HepG2 (cell line): ENCODE results near the gene RFX2. TPM values are rescaled to one million over a fixed set of nuclear protein-coding genes. Genes with fewer than 3 reads are reported as not detected.

Source experiments
- ATAC-seq: fragments of 200-7000 bp; cut with Tn5 transposase; 3 replicates; pipeline ENCODE4 v1.9.1; 2020; ENCODE audit warnings: mild to moderate bottlenecking, moderate library complexity
- BruUV-seq: library from RNA; stranded (reverse); fragments of 400-500 nt; replicated peaks from 2 replicates; lab custom pipeline; 2021; lab: Mats Ljungman, UMichigan
- CTCF ChIA-PET: fragments of 300-600 bp; formaldehyde crosslinking; extraction: SDS; loops from one replicate; lab custom pipeline; 2021; ENCODE audit warnings: low total read pairs, inconsistent platforms, low intra/inter-chr PET ratio; lab: Yijun Ruan, JAX
- POLR2A ChIA-PET: fragments of 350-600 bp; sonication (Branson Sonifier 250); formaldehyde crosslinking; loops from one replicate; lab custom pipeline; 2020; ENCODE audit warnings: antibody characterized with exemption, inconsistent platforms; lab: Yijun Ruan, JAX
- DNase-seq: peaks from one replicate; pipeline ENCODE4 v3.0.0-alpha.2; 2015; ENCODE audit warnings: low spot score
- FAIRE-seq: peaks from 3 replicates; lab custom pipeline; 2011; peaks lifted over from hg19 to GRCh38; lab: Jason Lieb, UNC
- H2AFZ ChIP-seq: one replicate; pipeline ENCODE4 v1.6.1; 2011; ENCODE audit warnings: low read length, inconsistent platforms
- H3K27ac ChIP-seq: fragments of 300-600 bp; 3 replicates; pipeline ENCODE4 v1.8.0; 2011; ENCODE audit warnings: mixed run types, mild to moderate bottlenecking, mixed read lengths, low read length, inconsistent platforms; ENCODE audit not compliant: insufficient read depth; ENCODE audit errors: extremely low read length
- H3K27me3 ChIP-seq, 2 experiments: fragments of 200-600 bp in 1 of 2; 2 replicates in 1 of 2; 3 replicates in 1 of 2; pipeline versions ENCODE4 v1.6.0 to v1.8.0; 2011; ENCODE audit warnings: low read length in 2 of 2, mild to moderate bottlenecking in 2 of 2, moderate library complexity in 2 of 2, inconsistent platforms in 1 of 2; ENCODE audit not compliant: insufficient read depth in 2 of 2, control insufficient read depth in 1 of 2
- H3K36me3 ChIP-seq, 2 experiments: fragments of 200-600 bp in 1 of 2; replicated peaks in 1 of 2; 2 replicates in 1 of 2; 3 replicates in 1 of 2; pipeline versions ENCODE4 v1.5.1 to v1.8.0; 2011; ENCODE audit warnings: low read length in 2 of 2, inconsistent platforms in 1 of 2; ENCODE audit not compliant: insufficient read depth in 2 of 2, control insufficient read depth in 1 of 2
- H3K4me1 ChIP-seq: 2 replicates; pipeline ENCODE4 v1.5.1; 2012; ENCODE audit warnings: low read length, inconsistent platforms; ENCODE audit not compliant: insufficient read depth
- H3K4me2 ChIP-seq: 2 replicates; pipeline ENCODE4 v1.6.0; 2011; ENCODE audit warnings: low read depth, low read length, inconsistent platforms
- H3K4me3 ChIP-seq, 3 experiments: fragments of 200-600 bp in 1 of 3; sonication (generic), shearing (Covaris generic) in 1 of 3; replicated peaks in 1 of 3; 2 replicates each; pipeline ENCODE4 v1.5.1; 2011 to 2016; ENCODE audit warnings: low read length in 3 of 3, inconsistent platforms in 2 of 3, low read depth in 2 of 3, mild to moderate bottlenecking in 2 of 3, control low read depth in 1 of 3, mixed read lengths in 1 of 3; ENCODE audit not compliant: insufficient read depth in 1 of 3
- H3K79me2 ChIP-seq: one replicate; pipeline ENCODE4 v1.6.1; 2011; ENCODE audit warnings: low read length, inconsistent platforms; ENCODE audit not compliant: insufficient read depth
- H3K9ac ChIP-seq: 2 replicates; pipeline ENCODE4 v1.6.0; 2011; ENCODE audit warnings: mild to moderate bottlenecking, low read depth, low read length, inconsistent platforms; ENCODE audit not compliant: insufficient read depth
- H3K9me3 ChIP-seq: 2 replicates; pipeline ENCODE4 v1.5.1; 2012; ENCODE audit warnings: mild to moderate bottlenecking, low read length
- H4K20me1 ChIP-seq: 2 replicates; pipeline ENCODE4 v1.6.0; 2011; ENCODE audit warnings: inconsistent platforms, mild to moderate bottlenecking, low read length, moderate library complexity; ENCODE audit not compliant: insufficient read depth
- EP300 ChIP-seq, 3 experiments: sonication (generic) in 1 of 3; formaldehyde crosslinking in 1 of 3; IDR thresholded peaks; 2 replicates each; pipeline versions ENCODE4 v1.5.1 to v1.6.1; 2011 to 2020; ENCODE audit warnings: low read depth in 2 of 3, low read length in 2 of 3, borderline replicate concordance in 1 of 3, improper control_type of control experiment in 1 of 3, mild to moderate bottlenecking in 1 of 3, missing genetic modification reagents in 1 of 3, moderate library complexity in 1 of 3
- HNF4A ChIP-seq: sonication (generic); formaldehyde crosslinking; IDR thresholded peaks from 2 replicates; pipeline ENCODE4 v1.4.0; 2020; ENCODE audit warnings: missing genetic modification reagents
- PHF20 ChIP-seq: sonication (generic); formaldehyde crosslinking; IDR thresholded peaks from 2 replicates; pipeline ENCODE4 v1.5.0; 2020; ENCODE audit warnings: mild to moderate bottlenecking, missing genetic modification reagents
- ZNF468 ChIP-seq: sonication (generic); formaldehyde crosslinking; IDR thresholded peaks from 2 replicates; pipeline ENCODE4 v1.8.0; 2022; ENCODE audit warnings: mild to moderate bottlenecking, moderate library complexity, missing genetic modification reagents
- ZSCAN12 ChIP-seq: sonication (generic); formaldehyde crosslinking; IDR thresholded peaks from 2 replicates; pipeline ENCODE4 v1.9.0; 2021; ENCODE audit warnings: mild to moderate bottlenecking, missing genetic modification reagents
- WGBS: methylation state at CpG from one replicate; pipeline ENCODE4 v1.1.6; 2017; ENCODE audit warnings: low lambda C conversion rate; 5-methylcytosine and 5-hydroxymethylcytosine counted together
- in situ Hi-C: cut with HindIII; loops from 2 replicates; pipeline ENCODE4 v1.10.0; 2017; ENCODE audit warnings: low pct_unique_long_range_greater_than_20kb; ENCODE audit not compliant: extremely low pct_ligation_motif_present
- intact Hi-C: fragments of 100-400 bp; cut with micrococcal nuclease; formaldehyde crosslinking; loops from one replicate; pipeline ENCODE4 v1.10.0; 2022; ENCODE audit not compliant: unreplicated experiment
- polyA plus RNA-seq, 8 experiments: library from polyadenylated mRNA; depleted of rRNA in 3 of 8; stranded (reverse) in 7 of 8; unstranded in 1 of 8; fragments of >200 nt; fragmentation: Illumina TruSeq in 4 of 8; extraction: Trizol in 4 of 8; gene quantifications; 2 replicates each; pipeline versions ENCODE4 v1.2.1 to v1.2.3, GENCODE V29; 2011 to 2016; ENCODE audit warnings: low read depth in 4 of 8, missing spikeins in 1 of 8, mixed read lengths in 1 of 8; ENCODE audit not compliant: insufficient read depth in 1 of 8
- total RNA-seq, 5 experiments: library from RNA; depleted of rRNA; stranded (reverse); fragments of >200 nt; fragmentation: Illumina TruSeq; extraction: Trizol; gene quantifications; 2 replicates each; pipeline ENCODE4 v1.2.3, GENCODE V29; 2016; ENCODE audit warnings: low read depth in 1 of 5
- TF ChIP-seq, protein P1 (sequence below): sonication (generic); formaldehyde crosslinking; IDR thresholded peaks from 2 replicates; pipeline ENCODE4 v1.4.0; 2020; ENCODE audit warnings: mild to moderate bottlenecking, missing genetic modification reagents

RFX2 gene
- total and polyA plus RNA-seq, 2 of the 13 experiments (the other 11 are each of a cell fraction or from before 2014, with no cell fraction given) = 2.8 to 3.3 TPM

DNA sequence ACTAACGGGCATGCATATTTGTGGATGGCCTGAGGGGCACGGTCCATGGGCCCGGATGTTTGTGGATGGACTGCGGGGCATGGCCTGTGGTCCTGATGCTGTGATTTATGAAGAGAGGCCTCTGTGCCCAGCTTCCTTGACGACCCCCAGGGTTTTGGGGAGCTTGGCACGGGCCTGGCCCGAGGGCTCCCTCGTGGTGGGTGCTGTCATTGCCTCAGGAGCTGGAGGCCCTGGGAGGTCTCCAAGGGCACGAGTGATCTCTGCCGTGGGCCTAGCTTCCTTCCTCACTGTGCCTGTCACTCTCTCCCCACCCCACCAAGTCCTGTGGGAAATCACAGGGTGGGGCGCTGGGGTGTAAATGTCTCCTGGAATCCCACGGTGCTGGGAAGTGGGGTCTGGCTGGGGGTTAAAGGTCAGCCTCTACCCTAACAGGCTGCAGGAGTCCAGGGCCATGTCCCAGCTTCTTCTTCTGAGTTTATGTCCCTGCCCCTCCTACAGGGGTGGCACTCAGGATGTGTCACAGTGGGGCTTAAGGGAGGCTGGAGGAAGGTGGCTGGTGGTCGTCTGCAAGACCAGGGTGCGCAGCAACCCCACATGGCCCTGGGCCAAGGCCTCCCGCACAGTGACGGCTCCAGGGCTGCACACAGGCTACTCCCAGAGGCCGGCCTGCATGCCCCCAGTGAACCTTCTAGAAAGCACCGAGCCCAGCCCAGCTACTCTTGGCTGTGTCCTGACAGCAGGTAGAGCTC lies 104.8 kb downstream of the RFX2 start:
- in situ Hi-C loops (no loop called here), intact Hi-C loops (no loop called here)
- no peak overlapping the region for H2AFZ ChIP-seq
- WGBS = 67% methylated on average over 8 of the region's 18 CpGs
- no peak for ATAC-seq
- TF ChIP-seq EP300 (IDR thresholded peaks at IDR 0.05; ENCODE audit: low read depth in 2 of 2, low read length in 2 of 2) (no peak), EP300 (CRISPR knock-in tag; IDR thresholded peaks at IDR 0.05; ENCODE audit: borderline replicate concordance) (no peak)
- H3K27ac ChIP-seq = no peak overlapping the region
- H3K4me2 ChIP-seq = no peak overlapping the region
- peaks cover 0 to 2% of the 10 kb centered on the region in 2 experiments; a peak in 2 of 5 replicates for H3K27me3 ChIP-seq
- DNase-seq = no peak
- no peaks in the 10 kb centered on the region for H4K20me1 ChIP-seq
- no TSS peak for BruUV-seq
- H3K4me3 ChIP-seq = no peak overlapping the region
- H3K9ac ChIP-seq = no peak overlapping the region
- peaks cover 11% of the 10 kb centered on the region; the same call in 1 of the 2 replicates for H3K4me1 ChIP-seq
- no peak for FAIRE-seq
- POLR2A ChIA-PET = no interaction called here
- CTCF ChIA-PET = no interaction called here
- H3K79me2 ChIP-seq = no peaks in the 10 kb centered on the region
- no peaks in the 10 kb centered on the region for H3K36me3 ChIP-seq
- no peaks in the 10 kb centered on the region for H3K9me3 ChIP-seq

DNA sequence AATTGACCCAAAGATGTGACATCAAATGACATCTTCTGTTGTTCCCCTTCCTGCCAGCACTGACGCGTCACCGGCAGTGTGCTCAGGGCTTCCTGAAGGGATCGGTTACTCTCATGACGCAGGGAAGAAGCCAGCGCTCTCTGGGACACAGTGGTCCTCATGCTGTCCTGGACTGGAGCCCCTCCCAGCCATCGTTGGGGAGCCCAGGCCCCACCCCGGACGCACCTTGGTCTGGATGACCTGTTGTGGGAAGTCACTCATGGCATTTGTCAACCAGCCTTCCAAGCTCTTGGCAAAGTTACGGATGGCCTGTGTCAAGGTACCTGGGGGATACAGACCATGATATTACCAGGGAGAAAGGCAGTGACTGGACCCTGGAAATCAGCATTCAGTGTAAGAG lies 106.3 kb downstream of the RFX2 start:
- Histone ChIP-seq H3K9me3 (no peaks in the 10 kb centered on the region), H3K36me3 (no peaks in the 10 kb centered on the region), H3K9ac (no peak overlapping the region), H3K79me2 (no peaks in the 10 kb centered on the region), H3K4me1 (no peaks in the 10 kb centered on the region), H3K4me2 (no peak overlapping the region), H3K27me3 (no peaks in the 10 kb centered on the region; a peak in 2 of 5 replicates), H2AFZ (no peak overlapping the region), H3K4me3 (no peak overlapping the region), H4K20me1 (no peaks in the 10 kb centered on the region), H3K27ac (no peak overlapping the region)
- 63% methylated on average over 5 of the region's 10 CpGs for WGBS
- intact Hi-C loops (no loop called here), in situ Hi-C loops (no loop called here)
- POLR2A ChIA-PET = no interaction called here
- ATAC-seq (no peak), FAIRE-seq (no peak), DNase-seq (no peak)
- no TSS peak for BruUV-seq
- CTCF ChIA-PET = no interaction called here
- TF ChIP-seq ZSCAN12 (CRISPR knock-in tag) = no peak
- TF ChIP-seq, protein P1, sequence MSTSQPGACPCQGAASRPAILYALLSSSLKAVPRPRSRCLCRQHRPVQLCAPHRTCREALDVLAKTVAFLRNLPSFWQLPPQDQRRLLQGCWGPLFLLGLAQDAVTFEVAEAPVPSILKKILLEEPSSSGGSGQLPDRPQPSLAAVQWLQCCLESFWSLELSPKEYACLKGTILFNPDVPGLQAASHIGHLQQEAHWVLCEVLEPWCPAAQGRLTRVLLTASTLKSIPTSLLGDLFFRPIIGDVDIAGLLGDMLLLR (CRISPR knock-in tag) = no peak
- no peak for TF ChIP-seq ZNF468 (CRISPR knock-in tag)
- TF ChIP-seq PHF20 (CRISPR knock-in tag) = no peak
- TF ChIP-seq HNF4A (CRISPR knock-in tag) = no peak
